GOT3 (cell line): ENCODE measurements around the gene PTGS1.
"Not testable (repeated sequence)": the region's sequence is repeated elsewhere in the genome, so short reads cannot be mapped to it uniquely, and the experiment has no call there.

ENCODE experiments used
- DNase-seq: peaks from one replicate; lab custom pipeline; 2025; ENCODE audit warnings: mixed read lengths; lab: John Stamatoyannopoulos, UW

The PTGS1 gene

DNA sequence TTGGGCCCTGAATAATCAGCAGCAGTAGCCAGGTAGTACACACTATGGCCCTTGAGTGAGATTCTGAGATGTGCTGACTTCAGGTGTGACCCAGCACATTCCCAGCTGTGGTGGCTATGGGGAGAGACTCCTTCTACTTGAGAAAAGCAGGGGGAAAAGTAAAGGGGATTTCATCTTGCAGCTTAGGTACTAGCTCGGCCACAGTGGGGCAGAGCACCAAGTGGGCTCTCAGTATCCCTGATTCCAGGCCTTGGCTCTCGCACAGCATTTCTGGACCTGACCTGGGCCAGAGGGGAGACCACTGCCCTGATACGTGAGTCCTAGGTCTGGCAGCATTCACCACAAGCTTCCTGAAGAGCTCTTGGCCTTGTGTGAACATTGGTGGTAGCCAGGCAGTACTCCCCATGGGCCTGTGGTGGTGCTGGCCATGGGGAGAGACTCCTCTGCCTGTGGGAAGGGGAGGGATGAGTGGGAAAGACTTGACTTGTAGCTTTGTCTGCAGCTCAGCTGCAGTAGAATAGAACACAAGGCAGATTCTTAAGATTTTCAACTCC, 27.6 kb downstream of the PTGS1 start:
- DNase-seq, result no peak

DNA sequence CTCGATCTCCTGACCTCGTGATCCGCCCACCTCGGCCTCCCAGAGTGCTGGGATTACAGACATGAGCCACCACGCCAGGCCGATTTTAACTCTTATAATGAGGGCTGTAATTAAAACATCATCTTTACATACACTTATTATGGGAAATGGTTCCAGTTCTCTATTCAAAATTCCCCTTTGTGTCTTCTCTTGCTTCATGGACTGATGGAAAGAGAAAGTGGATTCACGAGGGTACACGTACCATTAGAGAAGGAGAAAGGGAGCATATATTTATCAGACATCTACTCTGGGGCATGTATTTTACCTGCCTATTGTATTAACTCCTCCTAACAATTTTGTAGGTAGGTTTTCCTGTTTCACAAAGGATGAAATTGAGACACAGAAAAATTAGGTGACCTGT, 31.1 kb downstream of the PTGS1 start:
- no peak for DNase-seq

DNA sequence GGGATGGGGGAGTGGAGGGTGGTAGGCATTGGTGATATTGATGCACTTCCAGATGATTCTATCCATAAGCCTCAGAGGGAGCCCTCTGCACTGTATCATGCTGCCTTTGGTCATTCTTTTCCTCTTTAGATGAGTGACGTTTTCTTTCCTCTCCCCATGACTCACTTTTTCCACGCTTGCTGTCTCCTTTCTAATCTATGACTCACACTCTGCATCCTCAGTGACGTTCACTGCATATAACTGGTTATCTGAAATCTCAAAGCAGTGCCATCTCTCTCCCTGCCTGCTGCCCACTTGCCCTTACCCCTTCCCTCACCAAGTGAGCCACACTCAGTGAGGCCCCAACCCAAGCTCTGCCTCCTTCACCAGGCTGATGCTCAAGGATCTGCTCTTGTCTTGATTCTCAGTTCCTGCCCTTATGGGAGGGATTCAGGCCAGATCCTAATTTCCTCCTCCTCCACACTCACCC, 31.6 kb downstream of the PTGS1 start:
- DNase-seq, result no peak

DNA sequence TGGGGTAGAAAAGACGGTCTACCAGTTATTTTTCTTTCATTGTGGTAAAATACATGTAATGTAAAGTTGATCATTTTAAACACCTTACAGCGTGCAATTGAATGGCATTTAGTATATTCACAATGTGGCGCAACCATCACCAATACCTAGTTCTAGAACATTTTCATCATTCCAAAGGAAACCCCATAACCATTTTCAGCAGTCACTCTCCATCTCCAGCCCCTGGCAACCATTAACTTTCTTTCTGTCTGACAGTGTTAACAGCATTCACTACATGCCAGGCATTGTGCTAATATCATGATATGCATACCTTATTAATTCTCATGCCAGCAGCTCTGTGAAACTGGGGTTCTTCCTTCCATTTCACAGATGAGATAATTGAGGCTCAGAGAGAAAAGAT, 32.0 kb downstream of the PTGS1 start:
- DNase-seq, result no peak

DNA sequence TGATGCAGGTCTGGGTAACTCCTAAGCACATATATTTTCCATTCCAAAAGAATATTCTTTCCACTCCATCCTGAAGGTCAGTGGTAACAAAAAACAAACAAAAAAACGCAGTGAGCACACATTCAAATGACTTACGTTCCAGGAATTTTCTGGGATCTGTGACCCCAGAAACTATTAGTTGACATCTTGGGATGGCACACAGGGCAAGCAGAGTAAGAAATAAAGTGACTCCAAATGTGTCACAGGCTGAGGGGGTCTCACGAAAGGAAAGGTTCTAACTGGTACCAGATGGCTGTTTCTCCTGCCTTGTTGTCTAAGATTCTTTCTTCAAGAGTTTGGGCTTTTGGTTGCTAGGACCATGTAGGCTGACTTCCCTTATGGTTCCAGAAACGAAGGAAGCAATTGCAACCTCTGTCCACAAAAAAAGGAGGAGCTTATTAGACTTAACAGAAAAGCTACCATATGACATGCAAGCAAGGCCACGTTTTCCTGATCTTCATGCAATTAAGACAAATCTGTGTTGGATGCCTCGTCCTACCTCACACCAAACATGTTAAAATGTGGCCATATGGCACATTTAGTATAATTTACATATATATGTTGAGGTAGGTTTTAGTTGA, 32.7 kb downstream of the PTGS1 start:
- DNase-seq, result no peak

DNA sequence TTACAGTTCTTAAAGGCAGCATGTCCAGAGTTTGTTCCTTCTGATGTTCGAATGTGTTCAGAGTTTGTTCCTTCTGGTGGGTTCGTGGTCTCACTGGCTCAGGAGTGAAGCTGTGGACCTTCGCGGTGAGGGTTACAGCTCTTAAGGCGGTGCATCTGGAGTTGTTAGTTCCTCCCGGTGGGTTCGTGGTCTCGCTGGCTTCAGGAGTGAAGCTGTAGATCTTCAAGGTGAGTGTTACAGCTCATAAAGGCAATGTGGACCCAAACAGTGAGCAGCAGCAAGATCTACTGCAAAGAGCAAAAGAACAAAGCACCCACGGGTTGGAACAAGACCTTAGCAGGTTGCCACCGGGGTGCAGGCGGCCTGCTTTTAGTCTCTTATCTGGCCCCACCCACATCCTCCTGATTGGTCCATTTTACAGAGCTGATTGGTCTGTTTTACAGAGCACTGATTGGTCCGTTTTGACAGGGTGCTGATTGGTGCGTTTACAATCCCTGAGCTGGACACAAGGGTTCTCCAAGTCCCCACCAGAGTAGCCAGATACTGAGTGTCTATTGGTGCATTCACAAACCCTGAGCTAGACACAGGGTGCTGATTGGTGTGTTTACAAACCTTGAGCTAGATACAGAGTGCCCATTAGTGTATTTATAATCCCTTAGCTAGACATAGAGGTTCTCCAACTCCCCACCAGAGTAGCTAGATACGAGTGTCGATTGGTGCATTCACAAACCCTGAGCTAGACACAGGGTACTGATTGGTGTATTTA, 34.7 kb downstream of the PTGS1 start:
- DNase-seq, result not testable (repeated sequence)

DNA sequence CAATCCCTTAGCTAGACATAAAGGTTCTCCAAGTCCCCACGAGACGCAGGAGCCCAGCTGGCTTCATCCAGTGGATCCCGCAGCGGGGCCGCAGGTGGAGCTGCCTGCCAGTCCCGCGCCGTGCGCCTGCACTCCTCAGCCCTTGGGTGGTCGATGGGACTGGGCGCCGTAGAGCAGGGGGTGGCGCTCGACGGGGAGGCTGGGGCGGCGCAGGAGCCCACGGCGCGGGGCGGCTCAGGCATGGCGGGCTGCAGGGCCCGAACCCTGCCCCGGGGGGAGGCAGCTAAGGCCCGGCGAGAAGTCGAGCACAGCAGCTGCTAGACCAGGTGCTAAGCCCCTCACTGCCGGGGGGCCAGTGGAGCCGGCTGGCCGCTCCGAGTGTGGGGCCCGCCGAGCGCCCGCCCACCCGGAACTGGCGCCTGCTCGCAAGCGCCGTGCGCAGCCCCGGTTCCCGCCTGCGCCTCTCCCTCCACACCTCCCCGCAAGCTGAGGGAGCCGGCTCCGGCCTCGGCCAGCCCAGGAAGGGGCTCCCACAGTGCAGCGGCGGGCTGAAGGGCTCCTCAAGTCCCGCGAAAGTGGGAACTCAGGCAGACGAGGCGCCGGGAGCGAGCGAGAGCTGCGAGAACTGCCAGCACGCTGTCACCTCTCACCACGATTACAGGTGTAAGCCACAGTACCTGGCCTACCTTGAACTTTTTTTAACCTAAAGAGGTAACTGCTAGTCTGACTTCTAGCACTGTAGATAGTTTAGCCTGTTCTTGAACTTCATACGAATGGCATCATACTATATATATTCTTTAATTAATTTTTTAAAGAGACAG, 35.5 kb downstream of the PTGS1 start:
- no peak for DNase-seq

DNA sequence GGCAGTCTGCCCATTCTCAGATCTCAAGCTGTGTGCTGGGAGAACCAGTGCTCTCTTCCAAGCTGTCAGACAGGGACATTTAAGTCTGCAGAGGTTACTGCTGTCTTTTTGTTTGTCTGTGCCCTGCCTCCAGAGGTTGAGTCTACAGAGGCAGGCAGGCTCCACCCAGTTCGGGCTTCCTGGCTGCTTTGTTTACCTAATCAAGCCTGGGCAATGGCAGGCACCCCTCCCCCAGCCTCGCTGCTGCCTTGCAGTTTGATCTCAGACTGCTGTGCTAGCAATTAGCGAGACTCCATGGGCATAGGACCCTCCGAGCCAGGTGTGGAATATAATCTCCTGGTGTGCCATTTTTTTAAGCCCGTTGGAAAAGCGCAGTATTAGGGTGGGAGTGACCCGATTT, 43.3 kb downstream of the PTGS1 start:
- DNase-seq, result not testable (repeated sequence)

DNA sequence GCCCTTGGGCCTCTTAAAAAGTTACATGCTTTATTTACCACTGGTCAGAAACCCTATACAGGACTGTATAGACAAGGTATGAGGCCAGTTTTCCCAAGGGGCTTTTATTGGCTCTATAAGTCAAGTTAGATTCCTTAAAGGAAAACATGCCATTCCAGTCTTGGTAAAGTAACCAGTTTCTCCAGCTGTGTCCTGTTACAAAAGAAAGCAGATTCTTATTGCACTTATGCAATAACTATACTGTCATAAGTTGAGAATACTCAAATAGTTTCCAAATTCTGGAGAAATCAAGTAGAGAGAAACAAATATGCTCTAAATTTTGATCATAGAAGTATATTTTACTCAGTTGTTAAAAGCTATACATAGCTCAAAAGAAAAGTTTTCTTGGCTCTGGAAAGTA, 47.2 kb downstream of the PTGS1 start:
- DNase-seq, result no peak

DNA sequence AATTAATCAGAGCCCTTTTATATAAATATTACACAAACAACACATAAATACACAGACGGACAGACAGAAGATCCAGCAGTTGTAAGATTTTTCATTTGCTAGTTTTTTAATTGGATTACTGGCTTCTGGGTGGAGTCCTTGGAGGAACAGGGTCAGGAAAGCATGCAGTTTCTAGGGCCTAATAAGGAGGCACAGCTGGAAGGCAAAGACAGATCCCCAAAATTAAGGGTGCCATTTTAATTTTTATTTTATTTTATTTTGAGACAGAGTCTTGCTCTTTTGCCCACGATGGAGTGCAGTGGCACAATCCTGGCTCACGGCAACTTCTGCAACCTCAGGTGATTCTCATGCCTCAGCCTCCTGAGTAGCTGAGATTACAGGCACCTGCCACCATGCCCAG, 49.5 kb downstream of the PTGS1 start:
- DNase-seq, result no peak

DNA sequence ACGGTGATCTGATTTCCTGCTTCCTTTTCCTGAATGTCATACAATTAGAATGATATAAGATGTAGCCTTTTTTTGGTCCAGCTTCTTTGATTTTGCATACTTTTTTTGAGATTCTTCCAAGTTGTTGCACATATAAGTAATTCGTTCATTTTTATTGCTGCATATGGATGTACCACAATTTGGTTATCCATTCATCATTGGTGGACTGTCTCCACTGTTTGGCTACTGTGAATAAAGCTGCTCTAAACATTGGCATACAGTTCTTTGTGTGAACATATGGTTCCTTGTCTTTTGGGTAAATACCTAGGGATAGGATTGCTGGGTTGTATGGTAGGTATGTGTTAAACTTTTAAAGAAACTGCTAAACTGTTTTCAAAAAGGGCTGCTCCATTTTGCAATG, 54.3 kb downstream of the PTGS1 start:
- DNase-seq, result no peak

DNA sequence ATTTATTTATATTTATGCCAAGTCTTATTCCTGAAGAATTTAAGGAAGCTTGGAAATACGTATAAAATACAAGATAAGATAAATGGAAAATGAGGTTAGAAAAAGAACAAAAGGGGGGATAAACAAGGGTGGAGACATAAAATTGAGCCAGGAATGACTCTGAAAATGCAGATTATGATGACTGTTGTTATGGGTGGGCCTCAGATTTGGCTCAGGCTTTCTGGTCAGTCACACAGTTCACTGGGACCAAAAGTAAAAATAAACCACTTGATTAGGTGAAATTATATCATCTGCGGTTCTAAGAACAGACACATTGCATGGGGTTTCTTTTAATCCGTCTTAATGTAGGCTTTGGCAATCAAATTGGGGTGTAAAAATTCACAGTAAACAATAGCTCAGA, 55.9 kb downstream of the PTGS1 start:
- no peak for DNase-seq

DNA sequence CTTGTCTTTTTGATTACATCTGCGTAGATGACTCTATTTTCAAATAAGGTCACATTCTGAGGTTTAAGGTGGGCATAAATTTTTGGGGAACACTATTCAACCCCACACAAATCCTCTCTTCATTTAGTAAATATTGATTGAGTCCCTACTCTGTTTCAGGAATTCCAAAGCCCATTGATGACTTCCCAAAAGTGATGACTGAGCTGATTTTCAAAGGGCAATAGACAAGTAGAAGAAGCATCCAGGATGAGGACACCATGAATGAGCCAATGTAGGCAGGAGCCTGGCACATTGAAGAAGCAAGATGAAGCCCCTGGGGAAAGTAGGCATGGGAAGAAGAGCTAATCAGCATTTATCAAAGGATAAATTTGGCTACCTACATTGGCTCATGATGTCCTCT, 71.7 kb downstream of the PTGS1 start:
- no peak for DNase-seq

DNA sequence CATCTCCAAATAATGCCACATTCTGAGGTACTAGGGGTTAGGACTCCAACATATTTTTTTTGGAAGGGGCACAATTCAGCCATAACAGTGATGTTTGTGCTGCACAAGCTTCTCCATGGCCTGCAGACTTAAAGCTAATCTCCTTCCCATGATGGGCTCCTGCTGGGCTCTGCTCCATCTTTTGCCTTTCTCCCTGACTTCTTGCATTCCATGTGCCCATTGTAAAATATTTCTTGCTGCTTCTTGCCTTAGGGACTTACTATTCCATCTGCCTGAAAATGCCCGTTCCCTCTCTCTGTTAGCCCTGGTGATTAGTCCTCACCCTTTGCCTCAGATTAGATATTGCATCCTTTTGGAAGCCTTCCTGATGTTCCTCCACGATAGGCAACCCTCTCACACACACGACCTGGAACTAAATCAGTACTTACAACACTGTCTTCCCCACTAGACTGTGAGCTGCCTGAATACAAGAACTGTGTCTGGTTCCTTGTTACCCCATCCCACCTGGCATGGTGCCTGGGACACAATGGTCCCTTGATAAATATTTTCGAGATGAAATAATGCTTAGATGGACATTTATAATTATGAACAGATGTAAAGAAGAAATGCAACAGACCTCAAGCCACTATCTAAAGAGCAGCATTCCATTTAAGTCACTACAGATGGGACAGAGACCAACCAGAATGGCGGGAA, 73.4 kb downstream of the PTGS1 start:
- no peak for DNase-seq
